K562 (cell line): ENCODE measurements around the gene XPC. TPM values are rescaled to one million over a fixed set of nuclear protein-coding genes. Genes with fewer than 3 reads are reported as not detected.
A peak's percentile ranks its signal among the peaks of the same experiment; 100 is the strongest.

Source experiments
- ATAC-seq: fragments of 200-7000 bp; cut with Tn5 transposase; 3 replicates; pipeline ENCODE4 v1.9.1; 2020; ENCODE audit warnings: moderate library complexity
- BruUV-seq: library from RNA; stranded (reverse); fragments of 400-500 nt; replicated peaks from 2 replicates; lab custom pipeline; 2021; lab: Mats Ljungman, UMichigan
- CTCF ChIA-PET: fragments of 300-600 bp; formaldehyde crosslinking; extraction: SDS; loops from one replicate; lab custom pipeline; 2021; ENCODE audit warnings: low intra/inter-chr PET ratio; lab: Yijun Ruan, JAX
- POLR2A ChIA-PET: fragments of 300-600, 350-650 bp; sonication (Branson Sonifier 250); formaldehyde crosslinking; extraction: SDS; loops from one replicate; lab custom pipeline; 2021; ENCODE audit warnings: antibody characterized with exemption, inconsistent platforms; lab: Yijun Ruan, JAX
- DNase-seq, 4 experiments: peaks; one replicate each; pipeline versions ENCODE4 v3.0.0 to v3.0.0-alpha.2; 2011 to 2018; ENCODE audit warnings: low spot score in 3 of 4, mixed read lengths in 3 of 4; ENCODE audit errors: extremely low read depth in 1 of 4
- FAIRE-seq: peaks from 2 replicates; lab custom pipeline; 2011; peaks lifted over from hg19 to GRCh38; lab: Jason Lieb, UNC
- H2AFZ ChIP-seq: 2 replicates; pipeline ENCODE4 v1.6.0; 2011; ENCODE audit warnings: low read depth, low read length, control low read depth, inconsistent platforms
- H3K27ac ChIP-seq: fragments of 200-600 bp; 3 replicates; pipeline ENCODE4 v1.8.0; 2011; ENCODE audit warnings: low read depth, mild to moderate bottlenecking, control low read depth, inconsistent platforms, low read length, moderate library complexity, mixed read lengths; ENCODE audit errors: extremely low read depth
- H3K27me3 ChIP-seq, 2 experiments: fragments of 300-600 bp in 1 of 2; 2 replicates in 1 of 2; 3 replicates in 1 of 2; pipeline versions ENCODE4 v1.6.0 to v1.8.0; 2011; ENCODE audit warnings: inconsistent platforms in 2 of 2, low read length in 2 of 2, mild to moderate bottlenecking in 1 of 2, mixed read lengths in 1 of 2, moderate library complexity in 1 of 2; ENCODE audit not compliant: control insufficient read depth in 2 of 2, insufficient read depth in 2 of 2
- H3K36me3 ChIP-seq: fragments of 300-600 bp; 3 replicates; pipeline ENCODE4 v1.8.0; 2011; ENCODE audit warnings: mild to moderate bottlenecking, low read length, inconsistent platforms; ENCODE audit not compliant: control insufficient read depth, insufficient read depth
- H3K4me1 ChIP-seq, 2 experiments: fragments of 200-600 bp in 1 of 2; replicated peaks in 1 of 2; 2 replicates in 1 of 2; 3 replicates in 1 of 2; pipeline versions ENCODE4 v1.5.1 to v1.8.0; 2011; ENCODE audit warnings: inconsistent platforms in 2 of 2, low read length in 2 of 2, mild to moderate bottlenecking in 1 of 2, mixed read lengths in 1 of 2, moderate library complexity in 1 of 2; ENCODE audit not compliant: control insufficient read depth in 2 of 2, insufficient read depth in 2 of 2
- H3K4me2 ChIP-seq: 2 replicates; pipeline ENCODE4 v1.6.1; 2011; ENCODE audit warnings: low read length, control low read depth, inconsistent platforms, mixed read lengths; ENCODE audit not compliant: insufficient read depth
- H3K4me3 ChIP-seq: fragments of 200-600 bp; sonication (generic), shearing (Covaris generic); 2 replicates; pipeline ENCODE4 v1.5.1; 2016; ENCODE audit warnings: control low read depth, inconsistent platforms
- H3K79me2 ChIP-seq: fragments of 200-600 bp; 3 replicates; pipeline ENCODE4 v1.8.0; 2011; ENCODE audit warnings: low read length, inconsistent platforms; ENCODE audit not compliant: control insufficient read depth, insufficient read depth
- H3K9ac ChIP-seq, 2 experiments: 2 replicates each; pipeline versions ENCODE4 v1.6.0 to v1.6.1; 2011; ENCODE audit warnings: low read depth in 2 of 2, low read length in 2 of 2, control low read depth in 1 of 2, inconsistent platforms in 1 of 2, mild to moderate bottlenecking in 1 of 2, mixed read lengths in 1 of 2; ENCODE audit not compliant: insufficient read depth in 1 of 2
- H3K9me1 ChIP-seq: one replicate; pipeline ENCODE4 v1.6.0; 2011; ENCODE audit warnings: inconsistent platforms, mild to moderate bottlenecking, low read length, moderate library complexity; ENCODE audit not compliant: control insufficient read depth, insufficient read depth
- H3K9me3 ChIP-seq: replicated peaks from 2 replicates; pipeline ENCODE4 v1.5.1; 2011; ENCODE audit warnings: low read depth, low read length, inconsistent platforms; ENCODE audit not compliant: control insufficient read depth, insufficient read depth
- H4K20me1 ChIP-seq: replicated peaks from 2 replicates; pipeline ENCODE4 v1.6.1; 2011; ENCODE audit warnings: low read length, inconsistent platforms, mixed read lengths; ENCODE audit not compliant: control insufficient read depth, insufficient read depth
- MAFK ChIP-seq: IDR thresholded peaks from 2 replicates; pipeline ENCODE4 v1.6.1; 2011; ENCODE audit warnings: low read length, improper control_type of control experiment
- POLR2A ChIP-seq: fragments of 450-650 bp; conservative IDR thresholded peaks from 2 replicates; pipeline ENCODE4 v1.6.1; 2016
- XRCC5 ChIP-seq: fragments of 200-400 bp; formaldehyde crosslinking; IDR thresholded peaks from 2 replicates; pipeline ENCODE4 v1.6.1; 2017; ENCODE audit warnings: low read depth, mild to moderate bottlenecking, low read length
- ZNF444 ChIP-seq: fragments of 250-450 bp; sonication (Bioruptor Pico); IDR thresholded peaks from 2 replicates; pipeline ENCODE4 v1.4.0; 2020; ENCODE audit warnings: mild to moderate bottlenecking, moderate library complexity
- ZNF717 ChIP-seq: fragments of 250-450 bp; sonication (Bioruptor Pico); IDR thresholded peaks from 2 replicates; pipeline ENCODE4 v1.5.0; 2021
- WGBS: fragments of 100-300 bp; shearing (Covaris generic); methylation state at CpG from one replicate; pipeline ENCODE4 v1.1.6; 2016; ENCODE audit warnings: low coverage, mixed read lengths; ENCODE audit not compliant: insufficient coverage; ENCODE audit errors: missing lambda C conversion rate; 5-methylcytosine and 5-hydroxymethylcytosine counted together
- in situ Hi-C: fragments of 300-500 bp; cut with MboI; formaldehyde crosslinking; loops from 4 replicates; pipeline ENCODE4 v1.15.0; 2018; ENCODE audit warnings: inconsistent platforms, mixed read lengths
- intact Hi-C: fragments of 100-400 bp; cut with micrococcal nuclease; formaldehyde crosslinking; loops from 2 replicates; pipeline ENCODE4 v1.14.2; 2022
- polyA plus RNA-seq, 8 experiments: library from polyadenylated mRNA; depleted of rRNA in 4 of 8; stranded (reverse) in 5 of 8; unstranded in 3 of 8; fragments of >200 nt; fragmentation: Nextera tagmentation in 2 of 8; fragmentation: Illumina TruSeq in 1 of 8; extraction: Ambion mirVana in 2 of 8; extraction: Trizol in 1 of 8; gene quantifications; 2 replicates each; pipeline versions ENCODE4 v1.2.1 to v1.2.3, GENCODE V29; 2011 to 2014; ENCODE audit warnings: inconsistent platforms in 1 of 8, missing spikeins in 1 of 8
- total RNA-seq, 7 experiments: library from RNA; depleted of rRNA in 6 of 7; stranded (reverse); fragments of >200 nt in 6 of 7; fragmentation: Illumina TruSeq in 2 of 7; extraction: Trizol in 2 of 7; gene quantifications; 2 replicates each; pipeline versions ENCODE4 v1.2.1 to v1.2.3, GENCODE V29; 2011 to 2021; ENCODE audit warnings: low replicate concordance in 1 of 7
- TF ChIP-seq, protein P1 (sequence below): IDR thresholded peaks from 3 replicates; pipeline ENCODE4 v1.6.1; 2011; ENCODE audit warnings: borderline replicate concordance, mild to moderate bottlenecking; ENCODE audit not compliant: insufficient read length, insufficient read depth

The XPC gene
- total and polyA plus RNA-seq, 9 of the 15 experiments (the other 6 are each of a cell fraction or from before 2014, with no cell fraction given), result 3.8 to 54.7 (median 41.3) TPM

DNA sequence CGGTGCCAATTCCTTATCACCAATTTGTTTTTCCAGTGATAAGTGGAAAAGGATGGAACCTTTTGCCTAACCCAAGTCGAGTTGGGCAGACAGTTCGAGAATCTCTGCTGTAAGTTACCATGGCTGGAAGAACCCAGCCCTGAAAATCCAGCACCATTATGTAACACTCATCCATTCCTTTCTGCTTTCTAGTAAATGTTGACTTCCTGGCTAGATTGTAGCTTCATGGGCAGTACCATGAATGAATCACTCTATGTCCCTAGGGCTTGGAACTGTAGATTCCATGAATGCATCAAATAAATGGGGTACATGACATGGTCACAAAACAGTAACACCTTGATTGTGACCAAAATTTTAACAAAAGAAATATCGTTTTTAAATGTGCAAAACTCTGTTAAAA, 67.7 kb downstream of the XPC start:
- CTCF ChIA-PET, result no interaction called here
- DNase-seq (no peak), ATAC-seq (no peak), FAIRE-seq (no peak)
- Histone ChIP-seq H2AFZ (no peak overlapping the region), H3K9ac (no peak overlapping the region), H3K27me3 (no peaks in the 10 kb centered on the region), H3K4me1 (no peaks in the 10 kb centered on the region), H3K79me2 (no peaks in the 10 kb centered on the region), H3K27ac (no peak overlapping the region), H3K9me1 (no peaks in the 10 kb centered on the region), H4K20me1 (no peaks in the 10 kb centered on the region), H3K9me3 (no peaks in the 10 kb centered on the region), H3K4me3 (no peak overlapping the region), H3K4me2 (no peak overlapping the region), H3K36me3 (peaks cover 44% of the 10 kb centered on the region)
- POLR2A ChIA-PET, result interaction anchor here (0.6 to 1.4 kb wide), 3 partner anchors 15 to 295 kb away, joined by 3 to 4 read pairs (median 3); partner anchors contain the start of genes CHCHD4 and TMEM43
- in situ Hi-C loops (no loop called here), intact Hi-C loops (no loop called here)
- 54% methylated on average over 4 of the region's 4 CpGs for WGBS
- no TSS peak for BruUV-seq
- TF ChIP-seq ZNF444 (CRISPR knock-in tag) (no peak), XRCC5 (no peak), ZNF717 (CRISPR knock-in tag) (no peak), MAFK (no peak), POLR2A (0 out of 2 replicates have a peak, but pooled peaks have one; percentile 20)
- TF ChIP-seq, protein P1, sequence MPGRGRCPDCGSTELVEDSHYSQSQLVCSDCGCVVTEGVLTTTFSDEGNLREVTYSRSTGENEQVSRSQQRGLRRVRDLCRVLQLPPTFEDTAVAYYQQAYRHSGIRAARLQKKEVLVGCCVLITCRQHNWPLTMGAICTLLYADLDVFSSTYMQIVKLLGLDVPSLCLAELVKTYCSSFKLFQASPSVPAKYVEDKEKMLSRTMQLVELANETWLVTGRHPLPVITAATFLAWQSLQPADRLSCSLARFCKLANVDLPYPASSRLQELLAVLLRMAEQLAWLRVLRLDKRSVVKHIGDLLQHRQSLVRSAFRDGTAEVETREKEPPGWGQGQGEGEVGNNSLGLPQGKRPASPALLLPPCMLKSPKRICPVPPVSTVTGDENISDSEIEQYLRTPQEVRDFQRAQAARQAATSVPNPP, result no peak
